NCI-H345 treated with DMSO at 0.1 percent for 48 hours (cell line): ENCODE measurements around the gene SMAP2.
"Not testable (repeated sequence)": the region's sequence is repeated elsewhere in the genome, so short reads cannot be mapped to it uniquely, and the experiment has no call there.

ENCODE experiments used
- DNase-seq: peaks from one replicate; lab custom pipeline; 2025; ENCODE audit not compliant: unreplicated experiment; lab: John Stamatoyannopoulos, UW

Gene SMAP2

DNA sequence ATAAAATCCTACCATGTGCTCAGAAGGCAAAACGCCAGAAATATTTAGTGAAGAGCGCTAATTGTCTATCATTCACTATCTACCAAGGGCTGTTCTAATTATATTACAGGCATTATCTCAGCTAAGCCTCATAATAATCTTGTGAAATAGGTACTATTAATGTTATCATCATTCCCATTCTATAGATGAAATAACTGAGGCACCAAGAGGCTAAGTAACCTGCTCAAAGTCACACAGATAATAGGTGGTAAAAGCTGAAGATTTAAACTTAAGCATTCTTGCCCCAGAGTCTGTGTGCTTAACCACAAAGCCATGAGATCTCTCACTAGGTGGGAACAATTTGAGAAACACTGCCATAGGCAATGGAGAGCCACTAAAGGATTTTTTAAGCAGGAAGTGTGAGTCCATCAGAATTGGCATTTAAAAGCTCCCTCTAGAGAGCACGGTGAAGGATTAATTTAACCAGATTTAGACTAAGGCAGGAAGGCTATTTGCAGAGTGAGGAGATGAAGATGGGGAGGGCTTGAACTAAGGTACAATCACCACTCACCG lies 1.7 kb upstream of the SMAP2 start:
- DNase-seq: no peak

DNA sequence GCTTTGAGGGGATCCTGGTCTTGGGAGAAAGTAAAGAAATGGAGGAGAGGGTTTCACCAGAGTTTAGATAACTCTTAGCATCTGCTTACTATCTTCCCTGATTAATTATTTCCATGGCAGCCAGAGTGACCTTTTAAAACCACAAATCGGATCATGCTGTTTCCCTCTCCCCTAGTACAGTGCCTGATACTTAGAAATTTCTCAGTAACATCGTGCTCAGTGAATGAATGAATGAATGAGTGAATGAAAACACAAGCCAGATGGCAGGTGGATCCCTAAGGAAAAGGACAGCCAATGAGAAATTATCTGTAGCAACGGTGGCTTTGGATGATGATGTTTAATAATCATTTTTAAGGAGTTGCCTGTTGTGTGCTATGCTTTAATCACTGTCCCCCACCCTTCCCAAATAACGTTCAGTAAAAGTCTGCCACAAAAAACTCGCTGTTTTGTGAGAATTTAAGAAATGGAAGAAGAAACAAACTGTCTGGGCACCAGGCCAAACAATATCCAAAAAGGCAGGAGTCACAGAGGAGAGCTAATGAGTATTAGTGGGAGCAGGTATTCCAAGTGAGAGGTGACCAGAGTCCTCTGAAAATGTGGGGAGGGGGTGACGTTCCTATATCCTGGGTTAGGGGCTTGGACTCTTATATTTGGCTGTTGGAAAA lies 737 bp upstream of the SMAP2 start:
- DNase-seq: no peak

DNA sequence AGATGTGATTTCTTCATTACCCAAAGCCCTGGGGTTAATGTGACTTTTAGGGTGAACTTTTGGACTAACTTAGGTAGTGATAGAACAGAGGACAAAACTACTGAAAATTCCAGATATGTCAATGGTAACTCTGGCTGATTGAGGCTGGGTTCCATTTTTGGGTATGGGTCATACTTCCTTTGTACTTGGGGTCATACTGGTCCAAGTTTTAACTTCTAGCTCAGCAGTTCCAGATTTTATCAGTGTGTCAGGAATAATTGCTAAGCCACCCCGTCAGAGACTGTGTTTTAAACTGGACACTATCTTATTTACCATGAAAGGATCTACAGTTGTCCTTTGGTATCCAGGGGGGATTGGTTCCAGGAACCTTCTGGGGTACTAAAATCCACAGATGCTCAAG lies 4.0 kb downstream of the SMAP2 start:
- no peak for DNase-seq

DNA sequence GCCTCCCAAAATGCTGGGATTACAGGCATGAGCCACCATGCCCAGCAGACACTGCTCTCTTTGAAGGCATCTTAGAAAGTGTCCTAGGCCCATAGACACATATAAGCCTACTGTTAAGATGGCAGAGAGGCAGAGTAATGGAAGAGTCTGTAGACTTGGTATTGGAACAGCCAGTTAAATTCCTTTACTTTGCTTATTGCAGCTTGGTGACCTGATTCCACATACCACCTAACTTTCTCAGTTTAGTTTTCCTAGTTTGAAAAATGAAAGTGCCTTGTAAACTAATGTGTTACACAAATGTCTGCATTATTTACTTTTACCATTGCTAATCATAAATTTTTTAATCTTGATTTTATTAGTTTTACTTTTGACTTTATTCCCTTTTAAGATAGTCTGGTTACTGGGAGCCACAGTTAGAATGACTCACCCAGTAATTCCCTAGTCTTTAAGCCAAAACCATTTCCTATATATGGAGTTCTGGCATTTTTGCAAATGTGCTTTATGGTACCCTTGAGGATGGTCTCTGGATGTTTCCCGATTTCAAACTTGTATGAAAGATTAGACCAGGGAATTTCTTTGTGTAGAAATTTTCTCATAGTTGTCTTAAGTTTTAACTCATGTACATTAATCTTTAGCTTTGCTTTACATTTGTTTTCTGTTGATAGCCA lies 6.4 kb downstream of the SMAP2 start:
- DNase-seq: no peak

DNA sequence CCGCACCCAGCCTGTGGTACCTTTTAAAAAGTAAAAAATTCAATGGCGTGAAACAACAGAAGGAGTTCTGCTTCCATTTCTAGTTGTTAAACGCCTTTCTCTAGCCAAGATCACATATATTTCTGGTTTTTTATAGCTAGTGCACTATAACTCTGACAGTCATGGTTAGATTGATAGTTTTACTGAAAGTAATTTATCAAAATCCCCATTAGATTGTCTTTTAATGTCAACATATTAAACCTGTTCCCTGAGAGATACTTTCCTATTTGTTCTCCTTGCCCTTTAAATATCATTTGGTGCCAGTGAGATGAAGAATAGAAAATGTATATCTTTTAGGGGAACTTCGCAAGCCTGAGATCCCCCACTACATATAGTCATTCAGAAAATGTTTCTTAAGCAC lies 7.3 kb downstream of the SMAP2 start:
- no peak for DNase-seq

DNA sequence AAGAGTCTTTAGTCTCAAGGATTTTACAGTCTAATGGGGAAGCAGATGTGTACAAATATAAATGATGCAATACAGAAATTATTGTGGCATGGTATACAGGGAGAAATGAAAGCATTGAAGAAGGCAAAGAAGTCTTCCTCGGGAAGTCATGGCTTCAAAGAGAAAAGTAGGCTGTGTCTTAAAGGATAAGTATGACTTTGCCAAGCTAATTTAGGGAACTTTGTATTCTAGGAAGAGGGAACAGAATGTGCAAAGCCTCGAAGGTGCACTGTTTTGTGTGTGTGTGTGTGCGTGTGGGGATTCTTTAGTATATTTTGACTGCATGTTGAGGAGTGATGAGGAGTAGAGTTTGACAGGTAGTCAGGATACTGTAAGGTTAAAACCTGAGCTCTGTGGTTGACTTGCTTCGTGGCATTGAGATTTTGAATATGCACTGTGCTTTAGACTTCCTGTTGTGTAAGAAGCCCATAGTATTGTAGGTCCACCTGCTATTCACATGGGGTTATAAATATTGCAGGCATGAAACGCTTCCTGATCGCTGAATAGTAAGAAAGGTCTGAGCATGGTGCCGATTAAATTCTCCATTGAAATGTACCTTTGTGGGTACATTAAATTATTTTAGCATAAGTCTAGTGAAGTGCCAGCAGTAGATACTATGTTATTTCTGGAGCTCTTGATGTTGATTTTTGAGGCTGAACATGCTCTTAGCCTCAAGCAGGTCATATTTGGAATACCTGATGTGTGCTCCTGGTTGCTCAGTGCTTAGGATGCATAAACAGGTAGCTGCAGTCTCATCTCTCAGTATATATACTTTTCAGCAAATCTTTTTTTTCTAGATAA lies 8.0 kb downstream of the SMAP2 start:
- no peak for DNase-seq

DNA sequence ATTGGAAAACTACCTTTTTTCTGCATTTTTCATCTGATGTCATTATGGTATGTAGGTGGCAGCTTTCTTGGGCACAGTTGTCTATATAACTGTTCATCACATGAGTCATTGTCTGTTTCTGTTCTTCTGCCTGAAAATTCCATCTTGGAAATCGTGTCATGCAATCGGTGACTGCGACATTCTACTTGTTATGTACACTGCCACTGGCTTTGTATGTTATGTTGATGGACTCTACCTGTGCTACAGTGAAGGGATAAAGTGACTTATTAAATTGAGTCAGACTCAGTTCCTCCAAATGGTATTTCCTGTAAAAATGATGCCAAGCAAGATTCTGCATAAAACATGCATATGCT lies 8.6 kb downstream of the SMAP2 start:
- no peak for DNase-seq

DNA sequence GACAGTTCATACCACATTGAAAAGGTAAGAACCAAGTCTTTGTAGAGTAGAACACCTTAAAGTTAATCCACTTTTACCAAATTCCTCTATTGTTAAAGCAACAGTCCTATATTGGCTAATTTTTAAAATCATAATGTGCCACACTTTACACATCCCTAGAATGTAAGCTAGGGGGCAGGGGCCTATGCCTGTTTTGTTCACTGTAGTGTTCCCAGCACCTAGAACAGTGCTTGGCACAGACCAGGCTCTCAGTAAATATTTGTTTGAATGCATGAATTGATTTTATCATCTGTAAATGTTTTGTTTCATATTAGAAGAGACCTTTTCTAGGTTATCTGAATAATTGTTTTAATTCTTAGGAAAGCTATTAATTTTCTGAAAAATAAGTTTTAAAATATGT lies 9.1 kb downstream of the SMAP2 start:
- no peak for DNase-seq

DNA sequence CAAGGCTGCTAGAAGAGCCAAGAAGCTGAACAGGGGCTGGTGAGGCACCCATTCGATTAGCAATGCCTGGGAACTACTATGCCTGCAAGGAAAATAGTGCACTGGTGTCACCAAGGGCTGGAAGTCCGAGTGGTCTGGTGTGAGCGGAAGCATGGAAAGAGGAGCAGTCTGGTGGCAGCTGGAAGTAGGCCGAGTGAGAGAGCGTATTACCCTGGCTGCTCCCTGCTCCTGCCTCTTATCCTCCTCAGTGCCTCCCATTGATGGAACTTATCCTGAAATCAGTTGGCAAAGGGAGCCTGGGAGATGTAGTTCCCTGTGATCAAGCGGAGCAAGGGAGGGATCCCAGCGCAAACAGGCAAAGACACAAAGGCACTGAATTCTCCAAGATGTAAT lies 9.6 kb downstream of the SMAP2 start:
- DNase-seq: no peak

DNA sequence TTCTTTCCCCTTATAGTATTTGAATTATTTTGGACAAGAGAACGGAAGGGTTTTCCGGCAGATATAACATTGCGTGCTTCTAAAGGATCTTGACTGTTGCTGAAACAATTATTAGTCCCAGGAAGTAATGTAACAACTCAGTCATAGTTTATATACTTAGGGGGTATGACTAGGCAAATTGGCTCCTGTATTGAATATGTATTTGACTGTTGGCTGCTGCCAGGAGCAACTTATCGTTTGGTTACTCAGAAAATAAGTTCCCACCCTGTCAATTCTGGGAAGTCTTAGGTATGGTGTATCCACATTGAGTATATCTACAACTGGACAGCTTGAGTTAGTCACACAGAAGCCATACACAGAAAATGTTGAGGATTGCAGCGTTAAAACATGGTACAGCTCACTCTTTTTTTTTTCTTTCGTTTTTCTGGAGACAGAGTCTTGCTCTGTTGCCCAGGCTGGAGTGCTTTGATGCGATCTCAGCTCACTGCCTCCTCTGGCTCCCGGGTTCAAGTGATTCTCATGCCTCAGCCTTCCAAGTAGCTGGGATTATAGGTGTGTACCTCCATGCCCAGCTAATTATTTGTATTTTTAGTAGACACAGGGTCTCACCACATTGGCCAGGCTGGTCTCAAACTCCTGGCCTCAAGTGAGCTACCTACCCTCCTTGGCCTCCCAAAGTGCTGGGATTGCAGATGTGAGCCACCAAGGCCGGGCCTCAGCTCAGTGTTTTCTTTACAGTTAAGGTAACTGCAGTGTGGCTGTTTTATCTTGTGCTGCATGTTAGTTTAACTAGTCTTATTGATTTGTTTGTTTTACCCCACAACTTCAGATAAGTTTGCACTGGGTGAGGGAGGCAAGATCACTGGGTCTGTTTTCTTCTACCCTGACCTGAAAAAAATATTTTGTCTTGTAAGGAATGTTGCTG lies 10.2 kb downstream of the SMAP2 start:
- DNase-seq: no peak

DNA sequence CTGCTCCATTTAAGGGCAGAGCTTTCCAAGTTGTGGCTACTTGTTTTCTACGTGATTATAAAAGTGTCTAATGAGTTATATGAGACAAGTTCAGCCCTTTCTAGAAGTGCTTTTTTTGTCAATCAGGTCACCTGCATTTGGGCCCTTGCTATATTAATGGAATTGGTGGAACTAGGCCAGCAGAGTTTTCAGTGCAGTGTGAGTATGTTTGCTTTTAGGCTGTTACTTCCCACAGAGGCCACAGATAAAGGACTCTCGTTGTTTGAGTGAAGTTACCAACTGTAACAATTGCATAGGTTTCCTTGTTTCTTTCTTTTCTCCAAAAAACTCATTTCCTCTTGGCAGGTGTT lies 10.9 kb downstream of the SMAP2 start:
- DNase-seq: no peak

DNA sequence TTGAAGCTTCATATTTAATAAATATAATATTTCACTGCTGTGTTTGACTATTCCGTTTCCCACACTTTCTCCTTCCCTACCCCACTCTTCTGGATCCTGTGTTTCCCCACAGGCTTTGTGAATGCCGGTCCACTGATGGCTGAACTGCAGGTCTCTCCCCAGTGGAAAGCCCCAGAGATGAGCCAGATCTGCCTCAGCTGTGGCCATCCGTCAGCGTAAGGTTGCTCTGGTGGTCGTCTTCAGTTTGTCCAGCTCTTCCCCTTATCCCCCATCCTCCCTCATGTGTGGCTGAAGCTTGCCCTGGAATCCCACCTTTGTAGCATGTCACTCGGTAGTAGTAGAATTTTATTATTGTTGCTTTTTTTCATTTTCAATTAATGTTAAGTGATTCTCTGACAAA lies 11.4 kb downstream of the SMAP2 start:
- DNase-seq: no peak

DNA sequence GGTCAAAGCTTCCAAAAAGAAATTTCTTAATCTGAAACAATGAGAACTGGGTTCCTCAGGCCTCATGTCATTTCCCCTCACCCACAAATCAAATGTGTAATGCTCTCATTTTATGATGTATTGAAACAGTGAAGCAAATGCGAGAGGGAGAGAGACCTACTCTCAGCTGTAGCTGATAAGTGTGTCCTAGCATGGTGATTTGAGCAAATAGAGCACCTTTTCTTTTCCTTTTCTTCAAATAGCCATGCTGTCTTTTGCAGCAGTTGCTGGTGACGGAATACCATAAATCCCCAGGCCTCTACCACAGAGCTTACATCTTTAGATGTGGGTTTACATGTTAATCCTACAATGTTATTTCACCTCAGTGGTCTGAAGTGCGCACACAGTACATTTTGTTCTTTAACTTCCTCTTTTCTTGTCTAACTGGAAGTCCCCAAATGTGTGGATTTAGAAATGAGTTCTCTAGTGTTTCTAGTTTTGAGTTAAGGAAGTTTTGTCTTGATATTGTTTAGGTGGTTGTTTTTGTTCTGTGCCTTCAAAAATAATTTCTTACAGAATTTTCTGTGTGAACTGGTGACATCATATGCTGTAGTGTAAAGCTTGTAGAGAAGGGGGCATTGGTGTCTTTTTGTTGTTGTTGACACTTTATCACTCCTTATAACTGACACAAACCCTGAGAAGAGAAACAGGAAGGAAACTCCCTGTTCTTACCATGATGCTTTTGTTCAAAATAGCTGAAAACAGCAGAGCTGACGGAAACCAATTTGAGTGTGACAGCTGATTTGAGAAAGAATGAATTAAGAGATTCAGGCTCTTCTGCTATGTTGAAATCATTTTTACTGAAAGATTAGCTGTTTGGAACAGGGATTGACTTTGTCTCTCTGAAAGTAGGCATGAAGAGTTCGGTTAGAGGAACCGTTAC lies 12.2 kb downstream of the SMAP2 start:
- DNase-seq: no peak

DNA sequence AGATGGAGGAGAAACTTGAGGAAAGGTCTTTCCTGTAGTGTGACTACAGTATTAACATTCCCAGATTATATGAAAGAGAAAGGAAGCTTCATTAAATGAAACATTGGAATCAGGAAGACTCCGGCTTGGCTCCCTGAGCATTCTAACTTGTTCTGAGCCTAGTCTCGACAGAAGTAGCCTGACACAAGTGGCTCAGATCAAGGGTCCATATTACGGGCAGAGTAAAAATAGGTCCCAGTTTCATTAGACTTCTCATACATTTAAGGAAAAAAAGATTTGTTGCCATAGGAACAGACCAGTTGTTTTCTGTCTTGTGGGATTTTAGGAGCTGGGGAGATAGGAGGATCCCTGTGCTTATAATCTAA lies 12.8 kb downstream of the SMAP2 start:
- DNase-seq: no peak

DNA sequence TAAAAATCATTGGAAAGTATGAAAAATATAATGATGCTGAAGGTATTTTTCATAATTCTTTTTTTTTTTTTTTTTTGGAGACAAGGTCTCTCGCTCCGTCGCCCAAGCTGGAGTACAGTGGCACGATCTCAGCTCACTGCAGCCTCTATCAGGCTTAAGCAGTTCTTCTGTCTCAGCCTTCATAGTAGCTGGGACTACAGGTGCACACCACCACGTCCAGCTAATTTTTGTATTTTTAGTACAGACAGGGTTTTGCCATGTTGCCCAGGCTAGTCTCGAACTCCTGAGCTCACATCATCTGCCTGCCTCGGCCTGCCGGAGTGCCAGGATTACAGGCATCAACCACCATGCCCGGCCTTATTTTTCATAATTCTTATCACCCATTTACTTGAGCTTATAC lies 13.3 kb downstream of the SMAP2 start:
- DNase-seq: no peak

DNA sequence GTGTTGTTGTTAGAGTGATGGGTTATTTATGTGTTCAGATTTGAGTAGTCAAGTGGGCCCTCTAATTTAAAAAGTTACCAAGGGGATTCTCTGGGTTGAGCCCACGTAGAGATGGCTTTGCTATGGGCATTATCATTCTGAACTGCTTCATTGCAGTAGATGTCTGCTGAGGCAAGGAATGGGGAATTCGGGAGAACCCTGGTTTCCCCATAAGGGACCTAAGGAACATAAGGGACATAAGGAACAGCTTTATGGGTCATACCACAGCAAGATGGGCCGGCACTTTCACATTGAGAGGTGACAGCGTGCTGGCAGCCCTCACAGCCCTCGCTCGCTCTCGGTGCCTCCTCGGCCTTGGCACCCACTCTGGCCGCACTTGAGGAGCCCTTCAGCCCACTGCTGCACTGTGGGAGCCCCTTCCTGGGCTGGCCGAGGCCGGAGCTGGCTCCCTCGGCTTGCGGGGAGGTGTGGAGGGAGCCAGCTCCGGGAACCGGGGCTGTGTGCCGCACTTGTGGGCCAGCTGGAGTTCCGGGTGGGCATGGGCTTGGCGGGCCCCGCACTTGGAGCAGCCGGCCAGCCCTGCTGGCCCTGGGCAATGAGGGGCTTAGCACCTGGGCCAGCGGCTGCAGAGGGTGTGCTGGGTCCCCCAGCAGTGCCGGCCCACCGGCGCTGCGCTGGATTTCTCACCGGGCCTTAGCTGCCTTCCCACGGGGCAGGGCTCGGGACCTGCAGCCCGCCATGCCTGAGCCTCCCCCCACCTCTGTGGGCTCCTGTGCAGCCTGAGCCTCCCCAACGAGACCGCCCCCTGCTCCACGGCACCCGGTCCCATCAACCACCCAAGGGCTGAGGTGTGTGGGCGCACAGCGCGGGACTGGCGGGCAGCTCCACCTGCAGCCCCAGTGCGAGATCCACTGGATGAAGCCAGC lies 14.1 kb downstream of the SMAP2 start:
- DNase-seq: not testable (repeated sequence)

DNA sequence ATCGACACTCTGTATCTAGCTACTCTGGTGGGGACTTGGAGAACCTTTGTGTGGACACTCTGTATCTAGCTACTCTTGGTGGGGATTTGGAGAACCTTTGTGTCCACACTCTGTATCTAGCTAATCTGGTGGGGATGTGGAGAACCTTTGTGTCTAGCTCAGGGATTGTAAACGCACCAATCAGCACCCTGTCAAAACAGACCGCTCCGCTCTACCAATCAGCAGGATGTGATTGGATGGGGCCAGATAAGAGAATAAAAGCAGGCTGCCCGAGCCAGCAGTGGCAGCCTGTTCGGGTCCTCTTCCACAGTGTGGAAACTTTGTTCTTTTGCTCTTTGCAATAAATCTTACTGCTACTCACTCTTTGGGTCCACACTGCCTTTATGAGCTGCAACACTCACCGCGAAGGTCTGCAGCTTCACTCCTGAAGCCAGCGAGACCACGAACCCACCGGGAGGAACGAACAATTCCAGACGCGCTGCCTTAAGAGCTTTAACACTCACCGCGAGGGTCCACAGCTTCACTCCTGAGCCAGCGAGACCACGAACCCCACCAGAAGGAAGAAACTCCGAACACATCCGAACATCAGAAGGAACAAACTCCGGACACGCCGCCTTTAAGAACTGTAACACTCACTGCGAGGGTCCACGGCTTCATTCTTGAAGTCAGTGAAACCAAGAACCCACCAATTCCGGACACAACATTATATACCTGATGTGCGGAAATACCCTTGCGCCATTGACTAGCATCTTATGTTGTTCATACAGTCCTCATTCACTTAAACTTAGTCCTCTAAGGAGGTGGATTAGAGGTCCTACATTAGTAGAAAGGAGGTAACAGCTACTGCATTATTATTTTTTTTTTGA lies 15.2 kb downstream of the SMAP2 start:
- DNase-seq: not testable (repeated sequence)

DNA sequence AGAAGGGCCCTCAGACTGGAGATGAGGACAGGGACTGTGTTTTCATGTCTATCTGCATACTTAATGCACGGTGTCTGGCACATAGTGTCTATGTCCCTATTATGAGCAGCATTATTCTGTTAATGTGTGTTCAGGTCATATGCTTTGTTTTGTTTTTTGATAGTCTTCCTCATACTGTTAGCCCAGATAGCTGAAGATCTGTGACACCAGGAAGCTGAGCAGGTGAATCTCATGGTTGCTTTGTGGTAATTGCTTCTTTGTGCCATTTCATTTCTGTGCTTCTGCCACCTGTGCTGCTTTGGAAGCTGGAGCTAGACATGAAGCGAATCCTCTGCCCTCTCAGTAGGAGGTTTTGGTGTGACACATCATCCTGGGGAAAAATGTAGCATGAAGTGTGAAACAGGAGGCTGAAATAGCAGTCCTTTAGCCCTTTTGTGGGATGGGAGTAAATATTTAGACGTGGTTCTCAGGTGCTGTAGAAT lies 15.8 kb downstream of the SMAP2 start:
- no peak for DNase-seq
